ENCODE measurements around the gene GIMD1. TPM values are rescaled to one million over a fixed set of nuclear protein-coding genes. Genes with fewer than 3 reads are reported as not detected.

GIMD1 gene
- total and polyA plus RNA-seq, 7 donors = not detected

DNA sequence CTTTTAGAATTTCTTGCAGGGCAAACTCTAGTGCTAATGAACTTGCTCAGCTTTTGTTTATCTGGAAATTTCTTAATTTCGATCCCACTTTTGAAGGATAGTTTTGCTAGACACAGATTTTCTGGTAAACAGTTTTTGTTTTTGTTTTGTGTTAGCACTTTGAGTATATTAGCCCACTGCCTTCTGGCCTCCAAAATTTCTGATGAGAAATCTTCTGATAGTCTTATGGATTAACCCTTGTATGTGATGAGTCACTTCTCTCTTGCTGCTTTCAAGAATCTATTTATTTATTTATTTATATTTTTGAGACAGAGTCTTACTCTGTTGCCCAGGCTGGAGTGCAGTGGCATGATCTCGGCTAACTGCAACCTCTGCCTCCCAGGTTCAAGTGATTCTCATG is 27.0 kb upstream of the GIMD1 start:
- no peaks in the 10 kb centered on the region for H3K4me1 ChIP-seq
- intact Hi-C loops (cut with DNase I) = no loop called here
- no peaks in the 10 kb centered on the region for H3K36me3 ChIP-seq
- TF ChIP-seq EP300 (IDR thresholded peaks at IDR 0.05) (no peak), POLR2A (IDR thresholded peaks at IDR 0.05) (no peak), POLR2AphosphoS5 (IDR thresholded peaks at IDR 0.05) (no peak)
- TF ChIP-seq, protein P1, sequence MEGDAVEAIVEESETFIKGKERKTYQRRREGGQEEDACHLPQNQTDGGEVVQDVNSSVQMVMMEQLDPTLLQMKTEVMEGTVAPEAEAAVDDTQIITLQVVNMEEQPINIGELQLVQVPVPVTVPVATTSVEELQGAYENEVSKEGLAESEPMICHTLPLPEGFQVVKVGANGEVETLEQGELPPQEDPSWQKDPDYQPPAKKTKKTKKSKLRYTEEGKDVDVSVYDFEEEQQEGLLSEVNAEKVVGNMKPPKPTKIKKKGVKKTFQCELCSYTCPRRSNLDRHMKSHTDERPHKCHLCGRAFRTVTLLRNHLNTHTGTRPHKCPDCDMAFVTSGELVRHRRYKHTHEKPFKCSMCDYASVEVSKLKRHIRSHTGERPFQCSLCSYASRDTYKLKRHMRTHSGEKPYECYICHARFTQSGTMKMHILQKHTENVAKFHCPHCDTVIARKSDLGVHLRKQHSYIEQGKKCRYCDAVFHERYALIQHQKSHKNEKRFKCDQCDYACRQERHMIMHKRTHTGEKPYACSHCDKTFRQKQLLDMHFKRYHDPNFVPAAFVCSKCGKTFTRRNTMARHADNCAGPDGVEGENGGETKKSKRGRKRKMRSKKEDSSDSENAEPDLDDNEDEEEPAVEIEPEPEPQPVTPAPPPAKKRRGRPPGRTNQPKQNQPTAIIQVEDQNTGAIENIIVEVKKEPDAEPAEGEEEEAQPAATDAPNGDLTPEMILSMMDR (IDR thresholded peaks at IDR 0.05) = no peak
- DNase-seq = no peak
- H3K27ac ChIP-seq = no peak overlapping the region
- 77 to 93% methylated on average over 2 of the region's 2 CpGs for WGBS, 2 donors
- peaks cover 0 to 18% (median 5%) of the 10 kb centered on the region in 4 donors for H3K9me3 ChIP-seq
- H3K27me3 ChIP-seq = no peaks in the 10 kb centered on the region
- no peak overlapping the region for H3K4me3 ChIP-seq

- no peak for DNase-seq
- H3K36me3 ChIP-seq = no peaks in the 10 kb centered on the region
- H3K4me3 ChIP-seq = no peak overlapping the region
- H3K27me3 ChIP-seq = no peaks in the 10 kb centered on the region
- intact Hi-C loops (cut with DNase I) = no loop called here
- peaks cover 0 to 2% (median 0%) of the 10 kb centered on the region in 4 donors for H3K9me3 ChIP-seq
- no peak for TF ChIP-seq POLR2A (IDR thresholded peaks at IDR 0.05)
- no peak for TF ChIP-seq EP300 (IDR thresholded peaks at IDR 0.05)
- TF ChIP-seq POLR2AphosphoS5 (IDR thresholded peaks at IDR 0.05) = no peak
- TF ChIP-seq, protein P1 (IDR thresholded peaks at IDR 0.05) = no peak
- H3K27ac ChIP-seq = no peak overlapping the region
- no peaks in the 10 kb centered on the region for H3K4me1 ChIP-seq
- WGBS, 2 donors = 75 to 83% methylated on average over 6 of the region's 6 CpGs
These were observed 17.3 kb upstream of the GIMD1 start for GRCh38 chr4:106385853-106386393.

DNA sequence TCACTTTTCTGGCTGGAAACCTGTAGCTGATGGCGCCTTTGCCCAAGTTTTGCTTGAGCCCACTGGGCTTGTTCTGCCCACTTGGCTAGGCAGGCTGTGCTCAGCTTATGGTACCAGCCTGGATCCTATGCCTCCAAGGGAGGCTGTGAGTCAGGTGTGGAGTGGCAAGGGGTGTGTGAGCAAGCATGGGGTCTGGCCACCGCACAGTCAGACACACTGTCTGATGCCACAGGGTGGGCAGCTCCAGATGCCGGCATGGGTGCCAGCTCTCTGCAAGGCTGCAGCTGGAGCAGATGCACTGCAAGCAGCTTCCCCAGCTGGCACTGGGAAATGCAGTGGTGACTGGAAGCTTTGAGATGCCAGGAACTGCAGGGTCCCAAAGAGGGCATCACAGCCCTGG is 16.3 kb upstream of the GIMD1 start:
- intact Hi-C loops (cut with DNase I) = no loop called here
- Histone ChIP-seq H3K36me3 (no peaks in the 10 kb centered on the region), H3K27ac (no peak overlapping the region), H3K9me3 (peaks cover 0 to 2% (median 0%) of the 10 kb centered on the region in 4 donors), H3K4me1 (no peaks in the 10 kb centered on the region), H3K27me3 (no peaks in the 10 kb centered on the region), H3K4me3 (no peak overlapping the region)
- TF ChIP-seq, protein P1 (IDR thresholded peaks at IDR 0.05) = no peak
- no peak for TF ChIP-seq POLR2AphosphoS5 (IDR thresholded peaks at IDR 0.05)
- TF ChIP-seq EP300 (IDR thresholded peaks at IDR 0.05) = no peak
- no peak for TF ChIP-seq POLR2A (IDR thresholded peaks at IDR 0.05)
- DNase-seq = no peak
- 96 to 97% methylated on average over 3 of the region's 3 CpGs for WGBS, 2 donors

GRCh38 chr4:106380179-106380578 is 11.6 kb upstream of the GIMD1 start:
- no peak for DNase-seq
- no peak for TF ChIP-seq EP300 (IDR thresholded peaks at IDR 0.05)
- no peaks in the 10 kb centered on the region for H3K4me1 ChIP-seq
- H3K36me3 ChIP-seq = no peaks in the 10 kb centered on the region
- intact Hi-C loops (cut with DNase I) = no loop called here
- no peak overlapping the region for H3K27ac ChIP-seq
- H3K27me3 ChIP-seq = no peaks in the 10 kb centered on the region
- no peak overlapping the region for H3K4me3 ChIP-seq
- no peaks in the 10 kb centered on the region for H3K9me3 ChIP-seq

- TF ChIP-seq, protein P1 (IDR thresholded peaks at IDR 0.05) = no peak
- H3K27ac ChIP-seq = no peak overlapping the region
- intact Hi-C loops (cut with DNase I) = loop anchor here (5.0 kb wide), 1 partner anchor 1294 kb away; no protein-coding TSS in a partner anchor
- no peaks in the 10 kb centered on the region for H3K27me3 ChIP-seq
- H3K4me3 ChIP-seq = no peak overlapping the region
- H3K4me1 ChIP-seq = peaks cover 0 to 8% (median 3%) of the 10 kb centered on the region in 4 donors
- no peaks in the 10 kb centered on the region for H3K9me3 ChIP-seq
- no peaks in the 10 kb centered on the region for H3K36me3 ChIP-seq
- DNase-seq = no peak
- WGBS, 2 donors = 25 to 75% methylated on average over 3 of the region's 3 CpGs
These were observed 4.4 kb upstream of the GIMD1 start for GRCh38 chr4:106373026-106373425.
